Activated gamma-delta T cell treated with anti-CD3 and anti-CD28 coated beads, Interleukin-2, amount 50 U/mL, for 16 hours (primary cell): ENCODE data around the gene ACSS2.

Source experiments
- DNase-seq: peaks from one replicate; pipeline ENCODE4 v3.0.0-alpha.2; 2020; ENCODE audit warnings: low read depth

Gene ACSS2

GRCh38 chr20:34876406-34877282, at the start of gene ACSS2:
TSS of gene ACSS2 (plus strand) at chr20:34876612. CDS start at chr20:34876646, 34 bp downstream.
- DNase-seq, result peak; percentile 85

- no peak for DNase-seq
Observed at GRCh38 chr20:34829191-34829590, 47.2 kb upstream of the ACSS2 start.

- DNase-seq, result no peak
Observed at GRCh38 chr20:34831936-34832335, 44.5 kb upstream of the ACSS2 start.

- DNase-seq, result no peak
Observed at GRCh38 chr20:34834459-34834893, 41.9 kb upstream of the ACSS2 start.

GRCh38 chr20:34842143-34842542, 34.3 kb upstream of the ACSS2 start:
- no peak for DNase-seq

GRCh38 chr20:34843421-34843820, 33.0 kb upstream of the ACSS2 start:
- no peak for DNase-seq

- DNase-seq, result no peak
Observed at GRCh38 chr20:34848597-34848996, 27.8 kb upstream of the ACSS2 start.

- no peak for DNase-seq
Observed at GRCh38 chr20:34849778-34850177, 26.6 kb upstream of the ACSS2 start.

GRCh38 chr20:34850969-34851368, 25.4 kb upstream of the ACSS2 start:
- no peak for DNase-seq

- DNase-seq, result no peak
Observed at GRCh38 chr20:34852298-34852697, 24.1 kb upstream of the ACSS2 start.

- DNase-seq, result no peak
Observed at GRCh38 chr20:34859367-34859766, 17.0 kb upstream of the ACSS2 start.

GRCh38 chr20:34859826-34860545, 16.4 kb upstream of the ACSS2 start:
- no peak for DNase-seq

- no peak for DNase-seq
Observed at GRCh38 chr20:34861386-34862084, 14.9 kb upstream of the ACSS2 start.

GRCh38 chr20:34862724-34863123, 13.7 kb upstream of the ACSS2 start:
- DNase-seq, result no peak

- no peak for DNase-seq
Observed at GRCh38 chr20:34863421-34863965, 12.9 kb upstream of the ACSS2 start.

- no peak for DNase-seq
Observed at GRCh38 chr20:34864216-34864615, 12.2 kb upstream of the ACSS2 start.

GRCh38 chr20:34871320-34871926, 5.0 kb upstream of the ACSS2 start:
- no peak for DNase-seq

GRCh38 chr20:34871966-34872621, 4.3 kb upstream of the ACSS2 start:
- DNase-seq, result no peak

- DNase-seq, result peak; percentile 82
Observed at GRCh38 chr20:34872622-34873224, 3.7 kb upstream of the ACSS2 start, which contains the start of gene GGT7. TSS of gene GGT7 (minus strand) at chr20:34872856. CDS start at chr20:34872815, 41 bp downstream.

GRCh38 chr20:34873583-34874093, 2.8 kb upstream of the ACSS2 start:
- no peak for DNase-seq
